ENCODE measurements around the gene SCTR.
A peak's percentile ranks its signal among the peaks of the same experiment; 100 is the strongest.

Gene SCTR

DNA sequence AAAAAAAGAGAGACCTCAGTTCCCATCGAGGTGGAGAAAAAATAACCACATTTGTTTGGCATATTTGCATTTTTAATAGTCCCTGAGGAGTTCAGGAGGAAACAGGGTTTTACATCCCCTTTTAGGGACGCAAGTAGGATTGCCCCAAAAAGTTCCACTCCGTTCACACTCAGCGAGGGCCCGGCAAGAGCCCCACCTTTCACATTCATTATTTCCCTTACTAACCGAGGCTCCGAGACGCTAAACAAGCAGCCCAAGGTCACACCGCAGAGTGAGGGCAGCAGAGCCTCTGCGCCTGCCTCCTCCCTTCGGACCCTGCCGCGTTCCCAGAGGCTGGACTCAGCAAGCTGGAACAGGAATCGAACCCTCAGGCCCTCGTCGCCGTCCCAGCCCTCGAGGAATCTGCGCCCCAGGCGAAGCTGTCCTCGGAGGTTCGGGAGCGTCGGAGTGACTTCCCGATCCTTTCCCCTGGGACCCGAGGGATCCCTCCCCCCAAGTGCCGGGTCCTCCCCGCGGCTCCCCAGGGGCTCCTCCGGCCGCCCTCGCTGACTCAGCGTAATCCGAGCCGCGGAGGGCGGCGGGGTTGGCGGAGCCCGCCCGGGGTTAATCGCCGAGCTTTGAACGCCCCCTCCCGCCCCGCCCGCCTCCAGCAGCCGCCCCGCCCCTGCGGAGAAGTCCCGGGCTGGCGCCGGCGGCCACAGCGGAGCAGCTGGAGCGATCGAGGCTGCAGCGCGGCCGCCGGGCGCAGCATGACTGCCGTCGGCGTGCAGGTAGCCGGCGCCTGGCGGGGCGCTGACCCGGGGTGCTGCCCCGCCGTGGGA is 92.9 kb downstream of the SCTR start, which contains the start of gene TMEM37:
Gene TMEM37 (plus strand): TSS at position 700 of the 821 bp plus-strand sequence. CDS start 50 bp downstream, at position 750.
- peak; percentile 48 for DNase-seq (ENCODE audit: low read depth)
- TF ChIP-seq, protein P1, sequence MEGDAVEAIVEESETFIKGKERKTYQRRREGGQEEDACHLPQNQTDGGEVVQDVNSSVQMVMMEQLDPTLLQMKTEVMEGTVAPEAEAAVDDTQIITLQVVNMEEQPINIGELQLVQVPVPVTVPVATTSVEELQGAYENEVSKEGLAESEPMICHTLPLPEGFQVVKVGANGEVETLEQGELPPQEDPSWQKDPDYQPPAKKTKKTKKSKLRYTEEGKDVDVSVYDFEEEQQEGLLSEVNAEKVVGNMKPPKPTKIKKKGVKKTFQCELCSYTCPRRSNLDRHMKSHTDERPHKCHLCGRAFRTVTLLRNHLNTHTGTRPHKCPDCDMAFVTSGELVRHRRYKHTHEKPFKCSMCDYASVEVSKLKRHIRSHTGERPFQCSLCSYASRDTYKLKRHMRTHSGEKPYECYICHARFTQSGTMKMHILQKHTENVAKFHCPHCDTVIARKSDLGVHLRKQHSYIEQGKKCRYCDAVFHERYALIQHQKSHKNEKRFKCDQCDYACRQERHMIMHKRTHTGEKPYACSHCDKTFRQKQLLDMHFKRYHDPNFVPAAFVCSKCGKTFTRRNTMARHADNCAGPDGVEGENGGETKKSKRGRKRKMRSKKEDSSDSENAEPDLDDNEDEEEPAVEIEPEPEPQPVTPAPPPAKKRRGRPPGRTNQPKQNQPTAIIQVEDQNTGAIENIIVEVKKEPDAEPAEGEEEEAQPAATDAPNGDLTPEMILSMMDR (IDR thresholded peaks at IDR 0.05; ENCODE audit: insufficient read depth, low read depth, low read length, missing control alignments): no peak
- peak within 1 kb of the TSS; percentile 25 for H3K4me3 ChIP-seq (ENCODE audit: low read length)

DNA sequence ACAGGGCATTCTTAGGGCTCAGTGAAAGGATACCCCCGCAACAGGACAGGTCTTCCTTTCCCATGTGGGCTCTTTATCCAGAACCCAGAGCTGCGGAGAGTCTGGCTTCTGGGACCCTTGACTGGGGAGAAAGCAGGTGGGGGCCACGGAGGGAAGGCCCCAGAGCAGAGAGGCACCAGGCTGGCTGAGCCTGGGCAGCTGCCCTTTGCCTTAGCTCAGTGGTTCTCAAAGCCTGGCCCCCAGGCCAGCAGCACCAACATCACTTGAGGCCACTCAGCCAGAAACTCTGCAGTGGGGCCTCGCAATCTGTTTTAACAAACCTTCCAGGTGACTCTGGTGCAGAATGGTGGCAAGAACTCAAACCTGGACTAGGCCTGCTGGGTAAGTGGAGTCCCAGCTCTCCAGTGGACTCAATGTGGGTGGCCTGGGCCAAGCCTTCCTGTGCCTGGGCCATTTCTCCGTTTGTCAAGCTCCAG is 94.2 kb downstream of the SCTR start:
- H3K4me3 ChIP-seq (ENCODE audit: low read length): no peak overlapping the region
- no peak for DNase-seq (ENCODE audit: low read depth)
- TF ChIP-seq, protein P1 (IDR thresholded peaks at IDR 0.05; ENCODE audit: insufficient read depth, low read depth, low read length, missing control alignments): no peak

DNA sequence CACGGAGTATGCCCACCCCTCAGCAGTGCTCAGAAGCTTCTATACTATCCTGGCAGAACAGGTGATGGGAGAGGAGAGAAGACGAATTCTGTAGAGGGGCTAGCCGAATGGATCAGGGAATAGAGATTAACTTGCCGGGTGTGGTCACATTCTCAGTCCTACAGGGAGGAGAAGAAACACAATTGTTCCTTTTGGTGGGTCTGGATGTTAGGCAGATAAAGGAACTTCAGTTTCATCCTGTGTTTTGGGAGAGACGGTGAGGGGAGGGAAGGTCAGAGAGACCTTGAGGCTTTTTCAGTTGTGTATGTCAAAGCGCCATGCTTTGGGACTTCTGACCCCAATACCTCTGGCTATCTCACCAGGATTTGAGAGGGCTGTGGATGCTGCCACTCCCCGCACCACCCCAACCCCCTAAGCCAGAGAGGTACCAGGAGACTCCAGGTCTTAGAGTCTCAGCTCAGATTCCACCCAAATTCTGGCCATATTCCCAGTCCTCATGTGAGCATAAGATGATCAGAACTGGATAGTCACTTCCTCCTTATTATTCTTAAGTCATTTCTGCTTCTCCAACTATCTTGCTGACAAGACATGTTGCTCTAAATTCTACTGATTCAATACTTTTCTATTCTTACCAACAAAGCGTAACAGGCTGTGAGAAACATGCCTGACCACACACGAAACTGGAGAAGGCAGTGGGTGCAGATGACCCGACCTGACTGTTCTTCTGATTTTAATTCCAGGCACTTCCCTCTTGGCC is 94.9 kb downstream of the SCTR start:
- H3K4me3 ChIP-seq (ENCODE audit: low read length): no peak overlapping the region
- peak; percentile 26 for DNase-seq (ENCODE audit: low read depth)
- TF ChIP-seq, protein P1 (IDR thresholded peaks at IDR 0.05; ENCODE audit: insufficient read depth, low read depth, low read length, missing control alignments): no peak

DNA sequence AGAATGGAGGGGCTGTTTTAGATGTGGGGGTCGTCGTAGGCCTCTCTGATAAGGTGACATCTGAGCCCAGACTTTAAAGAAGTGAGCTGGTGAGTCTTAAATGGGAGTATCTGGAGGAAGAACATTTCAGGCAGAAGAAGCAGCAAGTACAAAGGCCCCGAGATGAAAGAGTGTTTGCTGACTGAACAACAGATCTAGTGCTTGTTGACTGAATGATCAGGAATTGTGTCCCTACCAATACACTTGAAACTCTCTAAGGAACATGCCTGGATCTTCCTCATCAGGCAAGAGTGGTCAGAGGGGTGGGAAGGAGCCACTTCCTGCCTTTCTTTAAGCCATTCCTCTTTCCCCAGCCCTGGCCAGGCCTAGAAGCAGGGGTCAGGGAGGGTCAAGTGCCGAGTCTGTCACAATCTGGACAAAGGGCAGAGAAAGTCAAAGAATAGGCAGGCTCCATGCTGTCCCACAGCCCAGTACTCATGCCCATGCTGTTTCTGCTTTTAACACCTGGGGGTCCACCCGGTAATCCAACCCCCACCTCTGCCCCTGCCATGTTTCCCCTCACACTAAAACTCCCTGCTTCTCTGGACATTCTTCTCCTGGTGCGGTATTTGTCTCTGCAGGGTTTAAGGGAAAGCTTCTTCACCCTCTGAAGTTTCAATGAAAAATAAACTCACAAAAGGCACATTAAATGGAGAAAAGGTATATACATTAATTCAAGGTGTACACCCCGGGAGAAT is 95.6 kb downstream of the SCTR start:
- TF ChIP-seq, protein P1 (IDR thresholded peaks at IDR 0.05; ENCODE audit: insufficient read depth, low read depth, low read length, missing control alignments): no peak
- no peak for DNase-seq (ENCODE audit: low read depth)
- H3K4me3 ChIP-seq (ENCODE audit: low read length): no peak overlapping the region

DNA sequence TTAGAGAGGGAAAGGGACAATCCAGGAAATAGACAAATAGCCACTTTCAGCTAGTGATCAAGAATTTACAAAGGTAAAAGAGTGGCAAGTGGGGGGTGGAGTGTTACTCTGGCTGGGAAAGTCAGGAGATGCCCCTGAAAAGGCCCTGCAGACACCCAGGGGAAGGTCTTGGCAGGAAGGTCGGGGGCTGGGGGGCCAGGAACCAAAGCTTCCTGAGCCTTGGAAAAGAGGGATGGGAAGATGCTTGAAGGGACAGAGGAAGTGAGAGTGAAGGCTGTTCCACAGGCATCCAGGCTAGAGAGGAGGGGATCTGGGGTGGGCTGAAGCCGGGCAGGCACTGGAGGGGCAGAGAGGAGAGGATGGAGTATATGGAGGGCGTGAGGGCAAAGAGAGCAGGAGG is 96.5 kb downstream of the SCTR start:
- H3K4me3 ChIP-seq (ENCODE audit: low read length): no peak overlapping the region
- no peak for DNase-seq (ENCODE audit: low read depth)
- TF ChIP-seq, protein P1 (IDR thresholded peaks at IDR 0.05; ENCODE audit: insufficient read depth, low read depth, low read length, missing control alignments): no peak

DNA sequence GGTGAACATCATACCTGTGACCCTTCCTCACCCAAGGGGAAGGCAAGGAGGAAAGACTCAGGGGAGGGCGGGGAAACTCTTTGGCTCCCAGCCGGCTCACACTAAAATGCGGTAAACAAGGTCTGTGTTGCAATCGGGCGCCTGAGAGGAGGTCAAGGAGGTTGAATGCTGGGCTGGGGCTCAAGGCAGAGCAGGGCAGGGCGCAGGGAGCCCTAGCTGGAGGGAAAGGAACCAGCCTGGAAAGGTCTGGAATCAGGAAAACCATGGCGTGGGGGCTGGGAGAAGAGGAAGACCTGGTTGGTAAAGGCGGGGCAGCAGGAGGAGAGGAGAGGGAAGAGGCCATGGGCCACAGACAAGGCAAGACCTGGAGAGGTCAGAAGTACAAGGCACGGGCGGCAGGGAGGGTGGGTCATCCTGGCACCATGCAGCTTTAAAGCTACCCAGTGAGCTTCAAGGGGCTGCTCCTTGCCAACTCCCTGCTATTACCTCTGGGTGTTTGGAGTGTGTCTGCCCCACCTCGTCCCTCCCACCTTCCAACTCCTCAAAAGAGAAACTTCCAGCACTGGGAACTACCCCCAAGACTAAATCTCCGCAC is 97.4 kb downstream of the SCTR start:
- TF ChIP-seq, protein P1 (IDR thresholded peaks at IDR 0.05; ENCODE audit: insufficient read depth, low read depth, low read length, missing control alignments): no peak
- H3K4me3 ChIP-seq (ENCODE audit: low read length): no peak overlapping the region
- DNase-seq (ENCODE audit: low read depth): peak; percentile 26
